ENCODE data around the gene SLC4A1.

The SLC4A1 gene

DNA sequence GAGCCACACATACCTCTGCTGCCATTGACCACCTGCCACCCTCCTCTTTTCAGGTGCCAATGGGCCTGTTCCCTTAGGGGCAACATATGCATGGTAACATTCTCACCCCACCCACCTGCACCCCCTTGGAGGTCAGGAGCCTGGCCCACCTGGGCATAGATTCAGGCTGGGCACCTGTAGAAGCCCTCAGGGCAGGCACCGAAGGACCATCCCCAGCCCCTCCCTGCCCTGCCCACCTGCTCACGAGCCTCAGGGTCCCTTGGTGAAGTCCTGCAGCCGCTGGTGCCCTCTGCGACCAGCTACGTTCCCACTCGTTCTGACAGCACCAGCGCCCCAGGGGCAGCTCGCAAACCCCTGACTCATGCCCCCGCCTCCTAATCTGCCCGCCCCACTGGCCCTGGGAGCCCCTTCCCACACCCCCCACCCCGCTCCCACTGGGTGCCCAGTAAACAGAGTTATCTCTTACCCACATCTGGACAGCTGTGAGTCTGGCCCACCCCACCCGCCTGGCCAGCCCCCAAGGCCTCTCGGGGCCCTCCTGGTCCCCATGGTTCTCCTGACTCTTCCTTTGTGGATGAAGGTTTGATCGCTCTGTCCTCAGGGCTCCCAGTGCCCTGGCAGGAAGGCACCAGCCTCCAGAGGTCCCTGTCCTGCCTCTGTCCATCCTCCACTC lies at the start of gene SLC4A1:
TSS of gene SLC4A1 (minus strand) at position 318 of the 673 bp plus-strand sequence. CDS start 5,269 bp downstream, outside the sequence.
- TF ChIP-seq, protein P1, sequence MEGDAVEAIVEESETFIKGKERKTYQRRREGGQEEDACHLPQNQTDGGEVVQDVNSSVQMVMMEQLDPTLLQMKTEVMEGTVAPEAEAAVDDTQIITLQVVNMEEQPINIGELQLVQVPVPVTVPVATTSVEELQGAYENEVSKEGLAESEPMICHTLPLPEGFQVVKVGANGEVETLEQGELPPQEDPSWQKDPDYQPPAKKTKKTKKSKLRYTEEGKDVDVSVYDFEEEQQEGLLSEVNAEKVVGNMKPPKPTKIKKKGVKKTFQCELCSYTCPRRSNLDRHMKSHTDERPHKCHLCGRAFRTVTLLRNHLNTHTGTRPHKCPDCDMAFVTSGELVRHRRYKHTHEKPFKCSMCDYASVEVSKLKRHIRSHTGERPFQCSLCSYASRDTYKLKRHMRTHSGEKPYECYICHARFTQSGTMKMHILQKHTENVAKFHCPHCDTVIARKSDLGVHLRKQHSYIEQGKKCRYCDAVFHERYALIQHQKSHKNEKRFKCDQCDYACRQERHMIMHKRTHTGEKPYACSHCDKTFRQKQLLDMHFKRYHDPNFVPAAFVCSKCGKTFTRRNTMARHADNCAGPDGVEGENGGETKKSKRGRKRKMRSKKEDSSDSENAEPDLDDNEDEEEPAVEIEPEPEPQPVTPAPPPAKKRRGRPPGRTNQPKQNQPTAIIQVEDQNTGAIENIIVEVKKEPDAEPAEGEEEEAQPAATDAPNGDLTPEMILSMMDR (IDR thresholded peaks at IDR 0.05; ENCODE audit: low read depth, low read length, missing control alignments), result no peak
- no peak within 1 kb of the TSS for H3K4me3 ChIP-seq (ENCODE audit: low read depth, low read length)
- DNase-seq (ENCODE audit: low read depth), result no peak
- in situ Hi-C loops (cut with HindIII; ENCODE audit: low sequenced_read_pairs), result no loop called here

DNA sequence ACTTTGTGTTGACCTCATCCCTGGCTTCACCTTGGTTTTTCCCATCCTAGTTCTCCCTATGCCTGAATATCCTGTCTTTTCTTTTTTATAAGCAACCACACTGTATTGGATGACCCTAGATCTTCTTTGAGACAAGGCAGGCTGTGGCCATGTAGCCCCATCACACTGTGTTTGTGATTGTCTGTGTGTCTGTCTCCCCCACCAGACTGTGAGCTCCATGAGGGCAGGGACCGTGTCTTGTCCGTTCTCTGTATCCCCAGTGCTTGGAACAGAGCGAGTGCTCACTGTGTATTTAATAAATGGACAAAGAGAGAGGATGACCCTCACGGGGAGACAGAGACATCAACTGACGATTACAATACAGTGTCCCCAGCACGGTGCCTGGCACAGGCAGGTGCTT lies 49.6 kb upstream of the SLC4A1 start:
- TF ChIP-seq, protein P1 (IDR thresholded peaks at IDR 0.05; ENCODE audit: low read depth, low read length, missing control alignments), result no peak
- in situ Hi-C loops (cut with HindIII; ENCODE audit: low sequenced_read_pairs), result no loop called here
- no peak overlapping the region for H3K4me3 ChIP-seq (ENCODE audit: low read depth, low read length)
- no peak for DNase-seq (ENCODE audit: low read depth)

DNA sequence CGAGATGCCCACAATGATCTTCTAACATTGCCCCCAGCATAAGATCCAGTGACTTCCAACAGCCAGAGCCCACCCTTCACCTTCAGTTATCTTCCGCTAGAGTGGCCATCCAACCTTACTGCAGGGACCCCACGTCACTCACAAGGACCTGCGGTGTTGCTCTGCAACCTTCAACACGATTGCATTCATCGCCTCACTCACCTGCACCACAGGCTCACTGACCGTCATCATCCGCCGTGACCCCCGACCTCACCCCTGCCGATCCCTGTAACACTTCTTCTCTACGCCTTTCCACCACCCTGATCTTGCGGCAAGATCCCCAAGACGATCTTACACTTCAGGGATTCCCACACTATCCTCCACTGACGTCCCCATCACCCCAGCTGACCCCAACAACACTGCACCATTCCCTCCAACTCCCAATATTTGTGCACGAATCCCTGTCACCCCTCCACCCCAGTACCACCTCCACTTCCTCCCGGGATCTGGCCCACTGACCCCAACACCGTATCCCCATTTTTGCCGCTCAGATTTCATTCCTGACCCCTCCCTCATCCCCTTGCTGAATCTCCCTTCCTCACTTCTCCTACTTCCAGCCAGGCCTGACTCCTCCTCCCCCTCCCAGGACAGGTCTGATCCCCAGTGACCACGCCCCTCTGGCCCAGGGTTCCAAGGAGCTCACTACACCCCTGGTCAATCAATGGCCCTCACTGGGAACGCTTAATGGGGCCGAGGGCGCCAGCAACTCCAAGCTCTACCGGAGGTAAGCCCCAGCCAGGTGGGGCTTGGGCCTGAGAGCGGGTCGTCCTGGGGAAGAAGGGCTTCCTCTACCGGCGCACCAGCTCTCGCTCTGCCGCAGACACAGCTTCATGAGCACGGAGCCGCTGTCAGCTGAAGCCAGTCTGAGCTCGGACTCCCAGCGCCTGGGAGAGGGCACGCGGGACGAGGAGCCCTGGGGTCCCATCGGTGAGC lies 48.1 kb upstream of the SLC4A1 start:
- no peak for DNase-seq (ENCODE audit: low read depth)
- in situ Hi-C loops (cut with HindIII; ENCODE audit: low sequenced_read_pairs), result no loop called here
- no peak overlapping the region for H3K4me3 ChIP-seq (ENCODE audit: low read depth, low read length)
- TF ChIP-seq, protein P1 (IDR thresholded peaks at IDR 0.05; ENCODE audit: low read depth, low read length, missing control alignments), result no peak

DNA sequence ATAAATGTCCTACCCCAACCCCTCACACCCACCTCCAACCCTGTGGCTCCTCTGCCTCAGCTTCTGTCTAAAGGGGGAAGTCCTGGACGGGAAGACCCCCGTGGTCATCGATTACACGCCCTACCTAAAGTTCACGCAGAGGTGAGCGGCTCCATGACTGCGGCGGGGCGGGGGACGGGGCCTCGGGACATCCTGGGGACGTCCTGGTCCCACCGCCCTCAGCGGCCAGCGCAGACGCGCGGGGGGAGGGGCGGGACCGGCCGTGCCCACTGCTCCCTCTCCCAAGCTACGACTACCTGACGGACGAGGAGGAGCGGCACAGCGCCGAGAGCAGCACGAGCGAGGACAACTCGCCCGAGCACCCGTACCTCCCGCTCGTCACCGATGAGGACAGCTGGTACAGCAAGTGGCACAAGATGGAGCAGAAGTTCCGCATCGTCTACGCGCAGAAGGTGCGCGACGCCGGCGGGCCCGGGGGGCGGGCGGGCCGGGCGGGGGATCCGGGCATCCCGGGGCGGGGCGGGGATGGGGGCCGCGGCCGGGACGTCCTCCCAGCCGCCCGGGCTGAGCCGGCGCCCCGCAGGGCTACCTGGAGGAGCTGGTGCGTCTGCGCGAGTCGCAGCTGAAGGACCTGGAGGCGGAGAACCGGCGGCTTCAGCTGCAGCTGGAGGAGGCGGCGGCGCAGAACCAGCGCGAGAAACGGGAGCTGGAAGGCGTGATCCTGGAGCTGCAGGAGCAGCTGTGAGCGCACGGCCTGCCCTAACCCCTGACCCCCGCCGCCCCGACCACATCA lies 47.1 kb upstream of the SLC4A1 start:
- in situ Hi-C loops (cut with HindIII; ENCODE audit: low sequenced_read_pairs), result loop anchor here (5.0 kb wide), 2 partner anchors 43 to 108 kb away; no protein-coding TSS in a partner anchor
- H3K4me3 ChIP-seq (ENCODE audit: low read depth, low read length), result peak overlapping the region; percentile 19
- TF ChIP-seq, protein P1 (IDR thresholded peaks at IDR 0.05; ENCODE audit: low read depth, low read length, missing control alignments), result no peak
- DNase-seq (ENCODE audit: low read depth), result no peak

- TF ChIP-seq, protein P1 (IDR thresholded peaks at IDR 0.05; ENCODE audit: low read depth, low read length, missing control alignments), result no peak
- H3K4me3 ChIP-seq (ENCODE audit: low read depth, low read length), result no peak overlapping the region
- in situ Hi-C loops (cut with HindIII; ENCODE audit: low sequenced_read_pairs), result loop anchor here (5.0 kb wide), 2 partner anchors 42 to 107 kb away; no protein-coding TSS in a partner anchor
- no peak for DNase-seq (ENCODE audit: low read depth)
Measured at GRCh38 chr17:44314524-44314868, 46.6 kb upstream of the SLC4A1 start.

- no peak for DNase-seq (ENCODE audit: low read depth)
- H3K4me3 ChIP-seq (ENCODE audit: low read depth, low read length), result no peak overlapping the region
- TF ChIP-seq, protein P1 (IDR thresholded peaks at IDR 0.05; ENCODE audit: low read depth, low read length, missing control alignments), result no peak
- in situ Hi-C loops (cut with HindIII; ENCODE audit: low sequenced_read_pairs), result loop anchor here (5.0 kb wide), 2 partner anchors 42 to 107 kb away; no protein-coding TSS in a partner anchor
Measured at GRCh38 chr17:44314031-44314430, 46.1 kb upstream of the SLC4A1 start.

Data from astrocyte of the cerebellum (primary cell).